Liver (tissue), 9 donors: ENCODE data around the gene CBFA2T3. TPM values are rescaled to one million over a fixed set of nuclear protein-coding genes. Genes with fewer than 3 reads are reported as not detected.

Experiments used
- DNase-seq: peaks from one replicate; pipeline ENCODE4 v3.0.0-alpha.2; 2017; ENCODE audit warnings: low spot score
- H3K27ac ChIP-seq, 2 donors: one replicate each; pipeline ENCODE4 v1.7.0; 2013; ENCODE audit warnings: inconsistent platforms in 2 of 2, low read length in 2 of 2, control low read depth in 1 of 2, low read depth in 1 of 2, mild to moderate bottlenecking in 1 of 2
- H3K27me3 ChIP-seq, 4 donors: one replicate each; pipeline versions ENCODE4 v1.6.1 to v1.7.0; 2013; ENCODE audit warnings: low read length in 3 of 4, inconsistent platforms in 1 of 4, mild to moderate bottlenecking in 1 of 4, moderate library complexity in 1 of 4; ENCODE audit not compliant: control insufficient read depth in 4 of 4, insufficient read depth in 4 of 4
- H3K36me3 ChIP-seq, 4 donors: one replicate each; pipeline versions ENCODE4 v1.6.1 to v1.7.0; 2013; ENCODE audit warnings: low read length in 3 of 4, mild to moderate bottlenecking in 3 of 4, low read depth in 1 of 4, moderate library complexity in 1 of 4; ENCODE audit not compliant: control insufficient read depth in 4 of 4, insufficient read depth in 3 of 4
- H3K4me1 ChIP-seq, 4 donors: one replicate each; pipeline versions ENCODE4 v1.6.1 to v1.7.0; 2013; ENCODE audit warnings: low read length in 3 of 4, mild to moderate bottlenecking in 3 of 4, moderate library complexity in 1 of 4; ENCODE audit not compliant: control insufficient read depth in 4 of 4, insufficient read depth in 4 of 4
- H3K4me3 ChIP-seq, 3 donors: one replicate each; pipeline versions ENCODE4 v1.6.1 to v1.7.0; 2013; ENCODE audit warnings: low read length in 3 of 3, control low read depth in 1 of 3, low read depth in 1 of 3, mild to moderate bottlenecking in 1 of 3
- H3K9ac ChIP-seq, 2 donors: one replicate each; pipeline ENCODE4 v1.7.0; 2013; ENCODE audit warnings: low read length in 2 of 2, mild to moderate bottlenecking in 2 of 2, moderate library complexity in 2 of 2, control low read depth in 1 of 2, low read depth in 1 of 2
- H3K9me3 ChIP-seq, 4 donors: one replicate each; pipeline versions ENCODE4 v1.6.1 to v1.7.0; 2013; ENCODE audit warnings: low read length in 3 of 4; ENCODE audit not compliant: control insufficient read depth in 4 of 4
- EGR1 ChIP-seq, 2 donors: IDR thresholded peaks; 2 replicates each; pipeline ENCODE4 v1.6.1; 2016 to 2018; ENCODE audit warnings: antibody characterized with exemption in 2 of 2, low read depth in 2 of 2
- FOXA1 ChIP-seq: IDR thresholded peaks from 2 replicates; pipeline ENCODE4 v1.6.1; 2016; ENCODE audit warnings: antibody characterized with exemption
- FOXA2 ChIP-seq: IDR thresholded peaks from 2 replicates; pipeline ENCODE4 v1.6.1; 2016; ENCODE audit warnings: antibody characterized with exemption
- GABPA ChIP-seq, 2 donors: IDR thresholded peaks in 1 of 2; conservative IDR thresholded peaks in 1 of 2; 2 replicates each; pipeline ENCODE4 v1.6.1; 2016; ENCODE audit warnings: antibody characterized with exemption in 2 of 2, mild to moderate bottlenecking in 1 of 2, moderate library complexity in 1 of 2
- HNF4A ChIP-seq, 2 donors: conservative IDR thresholded peaks; 2 replicates each; pipeline ENCODE4 v1.6.1; 2016; ENCODE audit warnings: antibody characterized with exemption in 2 of 2, mild to moderate bottlenecking in 2 of 2
- HNF4G ChIP-seq: IDR thresholded peaks from 2 replicates; pipeline ENCODE4 v1.6.1; 2016; ENCODE audit warnings: antibody characterized with exemption
- JUND ChIP-seq, 2 donors: IDR thresholded peaks; 2 replicates each; pipeline ENCODE4 v1.6.1; 2016; ENCODE audit warnings: antibody characterized with exemption in 2 of 2
- NR2F2 ChIP-seq: IDR thresholded peaks from 2 replicates; pipeline ENCODE4 v1.6.1; 2016; ENCODE audit warnings: antibody characterized with exemption
- RXRA ChIP-seq, 2 donors: IDR thresholded peaks; 2 replicates each; pipeline ENCODE4 v1.6.1; 2017 to 2018; ENCODE audit warnings: antibody characterized with exemption in 2 of 2, mild to moderate bottlenecking in 1 of 2
- SP1 ChIP-seq: IDR thresholded peaks from 2 replicates; pipeline ENCODE4 v1.6.1; 2018; ENCODE audit warnings: antibody characterized with exemption, mild to moderate bottlenecking
- TAF1 ChIP-seq: conservative IDR thresholded peaks from 2 replicates; pipeline ENCODE4 v1.6.1; 2016; ENCODE audit warnings: antibody characterized with exemption, mild to moderate bottlenecking
- YY1 ChIP-seq: IDR thresholded peaks from 2 replicates; pipeline ENCODE4 v1.6.1; 2016; ENCODE audit warnings: antibody characterized with exemption, mild to moderate bottlenecking
- WGBS: extraction: QIAGEN DNeasy Blood & Tissue Kit; methylation state at CpG from one replicate; pipeline ENCODE4 v1.1.7; 2013; 5-methylcytosine and 5-hydroxymethylcytosine counted together
- polyA plus RNA-seq, 2 donors: library from polyadenylated mRNA; stranded (reverse) in 1 of 2; unstranded in 1 of 2; fragments of 200-250 nt in 1 of 2; fragments of >200 nt in 1 of 2; fragmentation: Nextera tagmentation in 1 of 2; extraction: Ambion mirVana in 1 of 2; gene quantifications; one replicate each; pipeline versions ENCODE4 v1.2.1 to v1.2.3, GENCODE V29; 2013 to 2015
- total RNA-seq, 2 donors: library from RNA; depleted of rRNA; stranded (reverse); fragments of >200 nt; gene quantifications; one replicate each; pipeline ENCODE4 v1.2.3, GENCODE V29; 2014
- TF ChIP-seq, protein P1 (sequence below): IDR thresholded peaks from 2 replicates; pipeline ENCODE4 v1.6.1; 2016; ENCODE audit warnings: antibody characterized with exemption, mild to moderate bottlenecking
- TF ChIP-seq, protein P2 (sequence below): fragments of 150-350 bp; IDR thresholded peaks from 2 replicates; pipeline ENCODE4 v1.5.1; 2017; ENCODE audit warnings: improper control_type of control experiment, low read depth, low read length; ENCODE audit not compliant: missing input control
- TF ChIP-seq, protein P3 (sequence below): IDR thresholded peaks from 2 replicates; pipeline ENCODE4 v1.6.1; 2016; ENCODE audit warnings: antibody characterized with exemption
- donor health status: healthy.
- donor health status: healthy.
- donor health status: healthy.
- donor health status: healthy.
- donor health status: healthy.

The CBFA2T3 gene
- total and polyA plus RNA-seq, 4 donors, result 1.4 to 4.5 (median 3.1) TPM

DNA sequence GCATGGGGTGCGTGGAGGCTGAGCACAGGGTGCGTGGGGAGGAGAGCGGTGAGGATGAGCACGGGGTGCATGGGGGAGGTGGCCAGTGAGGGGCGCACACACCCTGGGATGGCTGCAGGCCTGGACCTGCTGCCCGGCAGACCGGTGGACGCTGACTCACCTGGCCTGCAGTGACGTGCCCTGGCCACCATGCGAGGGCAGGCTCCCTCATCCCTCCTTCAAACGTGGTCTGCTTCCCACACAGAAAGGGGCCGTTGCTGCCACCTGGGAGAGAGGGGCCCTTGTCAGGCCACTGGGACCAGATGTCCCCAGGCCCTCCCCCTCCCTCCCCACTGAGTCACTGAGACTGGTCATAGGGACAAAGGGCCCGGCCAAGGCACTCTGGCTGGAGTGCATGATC, 145.2 kb downstream of the CBFA2T3 start:
- no peak for DNase-seq
- 90% methylated on average over 13 of the region's 13 CpGs for WGBS
- Histone ChIP-seq H3K9me3 (no peaks in the 10 kb centered on the region), H3K9ac (no peak overlapping the region), H3K36me3 (peaks cover 0 to 16% (median 4%) of the 10 kb centered on the region in 4 donors), H3K4me3 (no peak overlapping the region), H3K4me1 (no peaks in the 10 kb centered on the region), H3K27ac (no peak overlapping the region), H3K27me3 (no peaks in the 10 kb centered on the region)
- TF ChIP-seq, protein P1, sequence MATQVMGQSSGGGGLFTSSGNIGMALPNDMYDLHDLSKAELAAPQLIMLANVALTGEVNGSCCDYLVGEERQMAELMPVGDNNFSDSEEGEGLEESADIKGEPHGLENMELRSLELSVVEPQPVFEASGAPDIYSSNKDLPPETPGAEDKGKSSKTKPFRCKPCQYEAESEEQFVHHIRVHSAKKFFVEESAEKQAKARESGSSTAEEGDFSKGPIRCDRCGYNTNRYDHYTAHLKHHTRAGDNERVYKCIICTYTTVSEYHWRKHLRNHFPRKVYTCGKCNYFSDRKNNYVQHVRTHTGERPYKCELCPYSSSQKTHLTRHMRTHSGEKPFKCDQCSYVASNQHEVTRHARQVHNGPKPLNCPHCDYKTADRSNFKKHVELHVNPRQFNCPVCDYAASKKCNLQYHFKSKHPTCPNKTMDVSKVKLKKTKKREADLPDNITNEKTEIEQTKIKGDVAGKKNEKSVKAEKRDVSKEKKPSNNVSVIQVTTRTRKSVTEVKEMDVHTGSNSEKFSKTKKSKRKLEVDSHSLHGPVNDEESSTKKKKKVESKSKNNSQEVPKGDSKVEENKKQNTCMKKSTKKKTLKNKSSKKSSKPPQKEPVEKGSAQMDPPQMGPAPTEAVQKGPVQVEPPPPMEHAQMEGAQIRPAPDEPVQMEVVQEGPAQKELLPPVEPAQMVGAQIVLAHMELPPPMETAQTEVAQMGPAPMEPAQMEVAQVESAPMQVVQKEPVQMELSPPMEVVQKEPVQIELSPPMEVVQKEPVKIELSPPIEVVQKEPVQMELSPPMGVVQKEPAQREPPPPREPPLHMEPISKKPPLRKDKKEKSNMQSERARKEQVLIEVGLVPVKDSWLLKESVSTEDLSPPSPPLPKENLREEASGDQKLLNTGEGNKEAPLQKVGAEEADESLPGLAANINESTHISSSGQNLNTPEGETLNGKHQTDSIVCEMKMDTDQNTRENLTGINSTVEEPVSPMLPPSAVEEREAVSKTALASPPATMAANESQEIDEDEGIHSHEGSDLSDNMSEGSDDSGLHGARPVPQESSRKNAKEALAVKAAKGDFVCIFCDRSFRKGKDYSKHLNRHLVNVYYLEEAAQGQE, result no peak
- TF ChIP-seq RXRA (IDR thresholded peaks at IDR 0.05), result no peak

DNA sequence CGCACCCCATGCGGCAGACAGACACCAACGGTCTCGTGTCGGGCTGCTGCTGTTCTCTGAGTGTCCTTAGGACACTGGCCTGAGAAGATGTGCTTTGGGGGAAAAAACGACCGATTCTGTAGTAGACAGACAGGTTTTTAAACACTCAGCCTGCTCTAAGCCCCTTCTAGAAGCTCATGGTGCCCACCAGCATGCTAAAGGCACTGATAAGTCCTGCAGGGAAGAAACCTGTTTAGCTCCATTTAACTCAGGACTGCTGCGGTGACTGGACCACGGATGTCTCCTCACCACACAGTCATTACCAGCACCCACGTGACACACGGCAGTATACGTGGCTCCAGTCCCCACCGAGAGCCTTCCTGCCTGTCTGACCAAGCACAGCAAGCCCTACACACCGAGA, 146.2 kb downstream of the CBFA2T3 start:
- H3K9ac ChIP-seq, result no peak overlapping the region
- TF ChIP-seq HNF4G (no peak), JUND (IDR thresholded peaks at IDR 0.05) (no peak), HNF4A (conservative IDR thresholded peaks at IDR 0.05) (no peak), NR2F2 (no peak), GABPA (IDR thresholded peaks at IDR 0.05 in 1 of 2, conservative IDR thresholded peaks at IDR 0.05 in 1 of 2) (no peak), RXRA (IDR thresholded peaks at IDR 0.05) (no peak), TAF1 (no peak), EGR1 (IDR thresholded peaks at IDR 0.05; ENCODE audit: low read depth in 2 of 2) (no peak), SP1 (no peak), YY1 (no peak), FOXA2 (no peak), FOXA1 (no peak)
- TF ChIP-seq, protein P1, result no peak
- TF ChIP-seq, protein P2, sequence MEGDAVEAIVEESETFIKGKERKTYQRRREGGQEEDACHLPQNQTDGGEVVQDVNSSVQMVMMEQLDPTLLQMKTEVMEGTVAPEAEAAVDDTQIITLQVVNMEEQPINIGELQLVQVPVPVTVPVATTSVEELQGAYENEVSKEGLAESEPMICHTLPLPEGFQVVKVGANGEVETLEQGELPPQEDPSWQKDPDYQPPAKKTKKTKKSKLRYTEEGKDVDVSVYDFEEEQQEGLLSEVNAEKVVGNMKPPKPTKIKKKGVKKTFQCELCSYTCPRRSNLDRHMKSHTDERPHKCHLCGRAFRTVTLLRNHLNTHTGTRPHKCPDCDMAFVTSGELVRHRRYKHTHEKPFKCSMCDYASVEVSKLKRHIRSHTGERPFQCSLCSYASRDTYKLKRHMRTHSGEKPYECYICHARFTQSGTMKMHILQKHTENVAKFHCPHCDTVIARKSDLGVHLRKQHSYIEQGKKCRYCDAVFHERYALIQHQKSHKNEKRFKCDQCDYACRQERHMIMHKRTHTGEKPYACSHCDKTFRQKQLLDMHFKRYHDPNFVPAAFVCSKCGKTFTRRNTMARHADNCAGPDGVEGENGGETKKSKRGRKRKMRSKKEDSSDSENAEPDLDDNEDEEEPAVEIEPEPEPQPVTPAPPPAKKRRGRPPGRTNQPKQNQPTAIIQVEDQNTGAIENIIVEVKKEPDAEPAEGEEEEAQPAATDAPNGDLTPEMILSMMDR, result no peak
- TF ChIP-seq, protein P3, sequence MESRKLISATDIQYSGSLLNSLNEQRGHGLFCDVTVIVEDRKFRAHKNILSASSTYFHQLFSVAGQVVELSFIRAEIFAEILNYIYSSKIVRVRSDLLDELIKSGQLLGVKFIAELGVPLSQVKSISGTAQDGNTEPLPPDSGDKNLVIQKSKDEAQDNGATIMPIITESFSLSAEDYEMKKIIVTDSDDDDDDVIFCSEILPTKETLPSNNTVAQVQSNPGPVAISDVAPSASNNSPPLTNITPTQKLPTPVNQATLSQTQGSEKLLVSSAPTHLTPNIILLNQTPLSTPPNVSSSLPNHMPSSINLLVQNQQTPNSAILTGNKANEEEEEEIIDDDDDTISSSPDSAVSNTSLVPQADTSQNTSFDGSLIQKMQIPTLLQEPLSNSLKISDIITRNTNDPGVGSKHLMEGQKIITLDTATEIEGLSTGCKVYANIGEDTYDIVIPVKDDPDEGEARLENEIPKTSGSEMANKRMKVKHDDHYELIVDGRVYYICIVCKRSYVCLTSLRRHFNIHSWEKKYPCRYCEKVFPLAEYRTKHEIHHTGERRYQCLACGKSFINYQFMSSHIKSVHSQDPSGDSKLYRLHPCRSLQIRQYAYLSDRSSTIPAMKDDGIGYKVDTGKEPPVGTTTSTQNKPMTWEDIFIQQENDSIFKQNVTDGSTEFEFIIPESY, result no peak
- no peaks in the 10 kb centered on the region for H3K9me3 ChIP-seq
- peaks cover 0 to 16% (median 5%) of the 10 kb centered on the region in 4 donors for H3K36me3 ChIP-seq
- WGBS, result 90% methylated on average over 14 of the region's 14 CpGs
- no peaks in the 10 kb centered on the region for H3K4me1 ChIP-seq
- no peak overlapping the region for H3K27ac ChIP-seq
- DNase-seq, result no peak
- H3K4me3 ChIP-seq, result no peak overlapping the region
- no peaks in the 10 kb centered on the region for H3K27me3 ChIP-seq
